Endometrial microvascular endothelial cells (primary cell): ENCODE results near the gene NTNG1. TPM values are rescaled to one million over a fixed set of nuclear protein-coding genes. Genes with fewer than 3 reads are reported as not detected.

ENCODE experiments used
- in situ Hi-C: cut with HindIII; loops from 2 replicates; pipeline ENCODE4 v1.10.0; 2017; ENCODE audit warnings: low sequenced_read_pairs, low pct_unique_long_range_greater_than_20kb; ENCODE audit errors: inconsistent ontology term
- total RNA-seq: library from RNA; depleted of rRNA; stranded (reverse); fragments of >200 nt; gene quantifications from one replicate; pipeline ENCODE4 v1.2.3, GENCODE V29; 2015; ENCODE audit errors: inconsistent ontology term

Gene NTNG1
- total RNA-seq, 1 donor from 2014 or later = not detected

GRCh38 chr1:107293901-107294613 is 153.2 kb downstream of the NTNG1 start:
- in situ Hi-C loops = no loop called here

- in situ Hi-C loops = no loop called here
These were observed 153.8 kb downstream of the NTNG1 start for GRCh38 chr1:107294686-107295085.

- in situ Hi-C loops = no loop called here
These were observed 156.8 kb downstream of the NTNG1 start for GRCh38 chr1:107297681-107298080.

- in situ Hi-C loops = no loop called here
These were observed 157.7 kb downstream of the NTNG1 start for GRCh38 chr1:107298526-107298925.

- in situ Hi-C loops = no loop called here
These were observed 158.7 kb downstream of the NTNG1 start for GRCh38 chr1:107299521-107299920.

GRCh38 chr1:107309962-107310361 is 169.1 kb downstream of the NTNG1 start:
- in situ Hi-C loops = no loop called here

GRCh38 chr1:107315652-107316051 is 174.8 kb downstream of the NTNG1 start:
- in situ Hi-C loops = no loop called here

- in situ Hi-C loops = no loop called here
These were observed 178.1 kb downstream of the NTNG1 start for GRCh38 chr1:107318932-107319331.

- in situ Hi-C loops = no loop called here
These were observed 182.9 kb downstream of the NTNG1 start for GRCh38 chr1:107323784-107324183.

- in situ Hi-C loops = no loop called here
These were observed 186.1 kb downstream of the NTNG1 start for GRCh38 chr1:107326824-107327445.

GRCh38 chr1:107327446-107327845 is 186.6 kb downstream of the NTNG1 start:
- in situ Hi-C loops = no loop called here

GRCh38 chr1:107328087-107328486 is 187.2 kb downstream of the NTNG1 start:
- in situ Hi-C loops = no loop called here

- in situ Hi-C loops = no loop called here
These were observed 198.9 kb downstream of the NTNG1 start for GRCh38 chr1:107339775-107340174.

GRCh38 chr1:107342316-107342715 is 201.5 kb downstream of the NTNG1 start:
- in situ Hi-C loops = no loop called here

- in situ Hi-C loops = no loop called here
These were observed 201.9 kb downstream of the NTNG1 start for GRCh38 chr1:107342768-107343167.

- in situ Hi-C loops = no loop called here
These were observed 202.8 kb downstream of the NTNG1 start for GRCh38 chr1:107343601-107344000.

GRCh38 chr1:107344268-107344760 is 203.5 kb downstream of the NTNG1 start:
- in situ Hi-C loops = no loop called here

GRCh38 chr1:107344836-107345235 is 204.0 kb downstream of the NTNG1 start:
- in situ Hi-C loops = no loop called here

GRCh38 chr1:107352850-107353249 is 212.0 kb downstream of the NTNG1 start:
- in situ Hi-C loops = no loop called here

- in situ Hi-C loops = no loop called here
These were observed 216.5 kb downstream of the NTNG1 start for GRCh38 chr1:107357376-107357775.
